Activated T-cell treated with anti-CD3 and anti-CD28 coated beads, Interleukin-2, amount 50 U/mL, for 4 hours (primary cell): ENCODE results near the gene TBR1. TPM values are rescaled to one million over a fixed set of nuclear protein-coding genes. Genes with fewer than 3 reads are reported as not detected.

ENCODE experiments used
- ATAC-seq, 2 donors: fragments of 200-7000 bp; cut with Tn5 transposase; one replicate each; pipeline ENCODE4 v1.10.0; 2021
- DNase-seq: peaks from one replicate; pipeline ENCODE4 v3.0.0-alpha.2; 2020
- H3K27me3 Mint-ChIP-seq: one replicate; pipeline ENCODE4 v1.8.0; 2021; ENCODE audit warnings: low read depth, mixed read lengths
- H3K36me3 Mint-ChIP-seq: one replicate; pipeline ENCODE4 v1.8.0; 2022; ENCODE audit warnings: mixed read lengths; ENCODE audit not compliant: insufficient read depth
- H3K4me1 Mint-ChIP-seq: one replicate; pipeline ENCODE4 v1.8.0; 2021; ENCODE audit warnings: low read depth, mixed read lengths
- H3K4me3 Mint-ChIP-seq: one replicate; pipeline ENCODE4 v1.8.0; 2021; ENCODE audit warnings: mild to moderate bottlenecking, moderate library complexity, mixed read lengths
- H3K9me3 Mint-ChIP-seq: one replicate; pipeline ENCODE4 v1.8.0; 2021; ENCODE audit warnings: mixed read lengths
- total RNA-seq, 3 donors: library from RNA; stranded (reverse); gene quantifications; one replicate each; pipeline ENCODE4 v1.2.1, GENCODE V29; 2021

TBR1 gene
- total RNA-seq, 3 donors from 2014 or later, result not detected

DNA sequence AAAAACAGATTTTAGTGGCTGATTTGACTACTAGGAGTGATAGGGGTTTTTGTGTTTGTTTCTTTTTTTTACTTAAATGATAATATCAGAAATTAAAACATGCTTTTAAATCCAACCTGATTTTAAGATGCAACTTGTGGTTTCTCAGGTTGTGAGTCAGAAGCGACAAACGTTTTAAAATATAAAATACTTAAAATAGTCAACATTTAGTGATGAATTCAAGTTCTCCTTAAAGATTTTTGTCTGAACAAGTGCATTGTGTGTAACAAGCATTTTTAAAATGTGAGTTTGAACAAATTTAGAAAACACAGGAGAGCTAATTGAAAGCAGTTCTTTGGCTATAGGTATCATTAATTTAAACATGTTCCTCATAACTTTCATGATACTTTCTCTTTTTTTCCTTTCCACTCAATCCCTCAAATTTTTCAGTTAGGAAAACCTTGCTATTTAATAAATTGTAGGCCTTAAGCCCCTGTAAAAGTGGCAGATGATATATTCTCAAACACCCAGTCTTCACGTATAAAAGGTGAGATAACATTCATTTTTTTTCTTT, 3.6 kb downstream of the TBR1 start:
- no peaks in the 10 kb centered on the region for H3K36me3 Mint-ChIP-seq
- peaks cover 51% of the 10 kb centered on the region for H3K4me1 Mint-ChIP-seq
- ATAC-seq, result no peak
- H3K27me3 Mint-ChIP-seq, result peaks cover 89% of the 10 kb centered on the region
- DNase-seq, result no peak
- H3K9me3 Mint-ChIP-seq, result no peaks in the 10 kb centered on the region
- no peak overlapping the region for H3K4me3 Mint-ChIP-seq

DNA sequence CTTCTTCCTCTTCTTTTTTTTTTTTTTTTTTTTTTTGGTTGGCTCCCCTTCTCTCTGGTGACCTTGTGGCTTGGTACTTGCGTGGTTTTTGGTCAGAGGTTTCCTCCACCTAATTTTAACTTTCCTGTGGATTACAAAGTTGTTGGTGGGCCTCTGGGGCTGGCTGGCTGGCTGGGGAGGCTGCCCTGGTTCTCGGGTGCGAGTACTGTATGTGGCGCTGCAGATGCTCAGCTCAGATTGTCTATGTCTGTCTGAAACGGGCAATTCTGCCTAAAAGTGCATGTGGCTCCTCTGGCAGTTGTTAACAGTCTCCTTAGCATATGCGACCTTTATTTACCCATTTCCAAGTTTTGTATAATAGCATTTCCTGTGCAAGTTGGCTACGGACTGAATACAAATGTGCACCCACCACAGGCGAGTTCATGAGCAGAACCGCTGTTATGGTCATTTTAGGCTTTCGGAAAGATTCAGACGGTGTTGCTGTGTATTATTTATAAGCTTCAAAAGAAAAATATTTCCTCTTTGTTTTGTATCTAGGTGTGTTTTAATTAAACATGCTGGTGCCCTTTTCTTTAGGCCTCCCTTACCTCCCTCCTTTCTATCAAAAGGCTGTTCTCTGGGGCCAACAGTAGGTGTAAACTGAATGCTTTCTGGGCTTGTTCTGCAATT, 4.4 kb downstream of the TBR1 start:
- peaks cover 45% of the 10 kb centered on the region for H3K4me1 Mint-ChIP-seq
- no peak for ATAC-seq
- no peaks in the 10 kb centered on the region for H3K9me3 Mint-ChIP-seq
- no peak overlapping the region for H3K4me3 Mint-ChIP-seq
- H3K36me3 Mint-ChIP-seq, result no peaks in the 10 kb centered on the region
- no peak for DNase-seq
- H3K27me3 Mint-ChIP-seq, result peaks cover 91% of the 10 kb centered on the region

DNA sequence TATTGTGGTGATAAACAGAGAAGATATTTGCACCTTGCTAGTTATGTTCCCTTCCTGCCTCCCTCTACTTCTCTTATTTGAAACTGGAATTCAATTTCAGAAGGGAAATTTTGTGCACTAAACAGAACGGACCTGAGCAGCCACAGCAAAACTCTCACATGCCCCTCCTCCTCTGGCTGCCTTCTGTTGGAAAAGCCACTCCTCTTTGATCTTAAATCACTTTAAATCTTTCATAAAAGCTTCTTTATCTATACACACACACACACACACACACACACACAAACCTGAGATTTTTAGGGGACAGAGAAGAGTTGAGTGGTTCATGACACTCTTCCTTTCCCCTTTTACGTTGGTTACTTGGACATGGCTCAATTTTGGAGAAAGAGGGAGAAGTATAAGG, 5.6 kb downstream of the TBR1 start:
- no peaks in the 10 kb centered on the region for H3K9me3 Mint-ChIP-seq
- H3K4me1 Mint-ChIP-seq, result peaks cover 33% of the 10 kb centered on the region
- ATAC-seq (no peak), DNase-seq (no peak)
- peaks cover 90% of the 10 kb centered on the region for H3K27me3 Mint-ChIP-seq
- H3K36me3 Mint-ChIP-seq, result no peaks in the 10 kb centered on the region
- no peak overlapping the region for H3K4me3 Mint-ChIP-seq

DNA sequence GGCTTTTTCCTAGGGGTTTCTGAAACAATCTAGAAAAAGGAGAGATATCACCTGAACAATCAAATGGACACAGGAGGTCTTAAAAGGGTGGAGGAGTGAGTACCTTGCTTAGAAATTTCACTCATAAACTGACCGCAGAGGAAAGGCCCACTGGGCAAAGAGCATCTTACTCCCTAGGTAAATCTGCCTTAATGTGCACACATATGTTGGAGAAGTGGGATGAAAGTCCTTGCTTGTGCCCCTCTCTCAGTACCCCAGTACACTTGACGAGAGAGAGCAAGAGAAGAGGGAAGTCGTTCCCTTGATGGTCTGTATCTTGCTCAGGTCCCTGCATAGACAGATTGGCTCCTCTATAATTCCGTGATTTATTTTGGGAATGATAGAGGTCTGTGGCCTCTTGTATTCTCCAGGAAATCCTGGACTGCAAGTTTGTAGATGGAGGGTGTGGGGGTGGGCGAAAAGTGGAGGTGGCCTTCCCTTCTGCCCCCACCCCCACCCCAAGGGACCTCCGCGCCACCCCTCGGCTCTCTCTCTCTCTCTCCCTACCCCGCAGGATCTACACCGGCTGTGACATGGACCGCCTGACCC, 6.8 kb downstream of the TBR1 start:
- peaks cover 2% of the 10 kb centered on the region for H3K36me3 Mint-ChIP-seq
- no peak for DNase-seq
- peaks cover 88% of the 10 kb centered on the region for H3K27me3 Mint-ChIP-seq
- ATAC-seq, result no peak
- H3K4me1 Mint-ChIP-seq, result peaks cover 29% of the 10 kb centered on the region
- peak overlapping the region; percentile 43 for H3K4me3 Mint-ChIP-seq
- no peaks in the 10 kb centered on the region for H3K9me3 Mint-ChIP-seq

DNA sequence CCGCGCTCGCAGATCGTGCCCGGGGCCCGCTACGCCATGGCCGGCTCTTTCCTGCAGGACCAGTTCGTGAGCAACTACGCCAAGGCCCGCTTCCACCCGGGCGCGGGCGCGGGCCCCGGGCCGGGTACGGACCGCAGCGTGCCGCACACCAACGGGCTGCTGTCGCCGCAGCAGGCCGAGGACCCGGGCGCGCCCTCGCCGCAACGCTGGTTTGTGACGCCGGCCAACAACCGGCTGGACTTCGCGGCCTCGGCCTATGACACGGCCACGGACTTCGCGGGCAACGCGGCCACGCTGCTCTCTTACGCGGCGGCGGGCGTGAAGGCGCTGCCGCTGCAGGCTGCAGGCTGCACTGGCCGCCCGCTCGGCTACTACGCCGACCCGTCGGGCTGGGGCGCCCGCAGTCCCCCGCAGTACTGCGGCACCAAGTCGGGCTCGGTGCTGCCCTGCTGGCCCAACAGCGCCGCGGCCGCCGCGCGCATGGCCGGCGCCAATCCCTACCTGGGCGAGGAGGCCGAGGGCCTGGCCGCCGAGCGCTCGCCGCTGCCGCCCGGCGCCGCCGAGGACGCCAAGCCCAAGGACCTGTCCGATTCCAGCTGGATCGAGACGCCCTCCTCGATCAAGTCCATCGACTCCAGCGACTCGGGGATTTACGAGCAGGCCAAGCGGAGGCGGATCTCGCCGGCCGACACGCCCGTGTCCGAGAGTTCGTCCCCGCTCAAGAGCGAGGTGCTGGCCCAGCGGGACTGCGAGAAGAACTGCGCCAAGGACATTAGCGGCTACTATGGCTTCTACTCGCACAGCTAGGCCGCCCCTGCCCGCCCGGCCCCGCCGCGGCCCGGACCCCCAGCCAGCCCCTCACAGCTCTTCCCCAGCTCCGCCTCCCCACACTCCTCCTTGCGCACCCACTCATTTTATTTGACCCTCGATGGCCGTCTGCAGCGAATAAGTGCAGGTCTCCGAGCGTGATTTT, 7.6 kb downstream of the TBR1 start:
- H3K36me3 Mint-ChIP-seq, result peaks cover 2% of the 10 kb centered on the region

DNA sequence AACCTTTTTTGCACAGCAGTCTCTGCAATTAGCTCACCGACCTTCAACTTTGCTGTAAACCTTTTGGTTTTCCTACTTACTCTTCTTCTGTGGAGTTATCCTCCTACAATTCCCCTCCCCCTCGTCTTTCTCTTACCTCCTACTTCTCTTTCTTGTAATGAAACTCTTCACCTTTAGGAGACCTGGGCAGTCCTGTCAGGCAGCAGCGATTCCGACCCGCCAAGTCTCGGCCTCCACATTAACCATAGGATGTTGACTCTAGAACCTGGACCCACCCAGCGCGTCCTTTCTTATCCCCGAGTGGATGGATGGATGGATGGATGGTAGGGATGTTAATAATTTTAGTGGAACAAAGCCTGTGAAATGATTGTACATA, 8.3 kb downstream of the TBR1 start:
- Mint-ChIP-seq H3K4me1 (peaks cover 18% of the 10 kb centered on the region), H3K27me3 (peaks cover 86% of the 10 kb centered on the region), H3K4me3 (peak overlapping the region; percentile 65), H3K9me3 (no peaks in the 10 kb centered on the region), H3K36me3 (peaks cover 2% of the 10 kb centered on the region)
- ATAC-seq (no peak), DNase-seq (no peak)

More for the DNA sequence above, 7.6 kb downstream of the TBR1 start:
- H3K9me3 Mint-ChIP-seq, result no peaks in the 10 kb centered on the region
- peak overlapping the region; percentile 65 for H3K4me3 Mint-ChIP-seq
- H3K4me1 Mint-ChIP-seq, result peaks cover 23% of the 10 kb centered on the region
- peaks cover 86% of the 10 kb centered on the region for H3K27me3 Mint-ChIP-seq
- ATAC-seq, result peak; percentile 44 to 47
- no peak for DNase-seq

DNA sequence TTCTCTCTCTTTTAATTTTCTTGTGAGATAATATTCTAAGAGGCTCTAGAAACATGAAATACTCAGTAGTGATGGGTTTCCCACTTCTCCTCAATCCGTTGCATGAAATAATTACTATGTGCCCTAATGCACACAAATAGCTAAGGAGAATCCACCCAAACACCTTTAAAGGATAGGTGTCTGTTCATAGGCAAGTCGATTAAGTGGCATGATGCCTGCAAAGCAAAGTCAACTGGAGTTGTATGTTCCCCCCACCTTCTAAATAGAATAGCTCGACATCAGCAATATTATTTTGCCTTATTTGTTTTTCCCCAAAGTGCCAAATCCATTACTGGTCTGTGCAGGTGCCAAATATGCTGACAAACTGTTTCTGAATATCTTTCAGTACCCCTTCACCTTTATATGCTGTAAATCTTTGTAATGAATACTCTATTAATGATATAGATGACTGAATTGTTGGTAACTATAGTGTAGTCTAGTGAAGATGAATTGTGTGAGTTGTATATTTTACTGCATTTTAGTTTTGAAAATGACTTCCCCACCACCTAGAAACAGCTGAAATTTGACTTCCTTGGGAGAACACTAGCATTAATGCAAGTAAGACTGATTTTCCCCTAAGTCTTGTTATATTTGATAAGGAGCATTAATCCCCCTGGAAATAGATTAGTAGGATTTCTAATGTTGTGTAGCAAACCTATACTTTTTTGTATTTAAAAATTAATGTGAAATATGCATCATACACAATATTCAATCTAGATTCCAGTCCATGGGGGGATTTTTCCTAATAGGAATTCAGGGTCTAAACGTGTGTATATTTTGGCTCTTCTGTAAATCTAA, 9.0 kb downstream of the TBR1 start:
- no peak overlapping the region for H3K4me3 Mint-ChIP-seq
- H3K36me3 Mint-ChIP-seq, result peaks cover 2% of the 10 kb centered on the region
- H3K27me3 Mint-ChIP-seq, result peaks cover 85% of the 10 kb centered on the region
- H3K4me1 Mint-ChIP-seq, result peaks cover 17% of the 10 kb centered on the region
- DNase-seq, result no peak
- no peaks in the 10 kb centered on the region for H3K9me3 Mint-ChIP-seq
- no peak for ATAC-seq

DNA sequence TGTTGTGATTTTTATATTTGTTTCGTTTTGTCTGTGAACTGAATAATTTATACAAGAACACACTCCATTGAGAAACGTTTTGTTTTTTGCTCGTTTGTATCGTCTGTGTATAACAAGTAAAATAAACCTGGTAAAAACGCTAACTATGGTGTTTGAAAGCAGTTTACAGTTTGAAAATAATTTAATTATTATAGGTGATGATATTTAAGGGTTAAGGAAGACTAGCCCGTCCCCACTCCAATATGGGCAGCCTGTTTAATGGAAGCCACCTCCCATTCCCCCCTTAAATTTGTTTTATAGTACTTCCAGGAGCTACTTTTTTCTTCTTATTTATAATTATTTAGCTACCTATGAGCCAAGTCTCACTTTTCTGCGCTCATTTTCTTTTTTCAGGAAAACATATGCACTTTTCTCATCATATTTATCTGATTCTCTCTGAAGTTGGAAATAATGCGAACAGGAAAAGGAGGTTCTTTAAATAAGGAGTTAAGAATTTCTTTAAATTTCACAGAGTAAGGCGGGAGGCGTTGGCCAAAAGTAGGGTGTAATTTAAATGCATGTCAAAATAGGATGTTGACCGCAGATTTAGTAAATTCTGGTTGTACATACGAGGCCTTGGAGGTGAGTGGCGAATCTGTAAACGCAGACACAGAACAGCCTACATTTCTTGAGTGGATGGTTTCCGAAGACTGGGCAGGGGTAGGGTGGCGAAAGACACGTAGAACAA, 9.8 kb downstream of the TBR1 start:
- Mint-ChIP-seq H3K9me3 (no peaks in the 10 kb centered on the region), H3K36me3 (peaks cover 2% of the 10 kb centered on the region), H3K4me1 (peaks cover 17% of the 10 kb centered on the region), H3K27me3 (peaks cover 80% of the 10 kb centered on the region), H3K4me3 (no peak overlapping the region)
- DNase-seq, result no peak
- ATAC-seq, result no peak

DNA sequence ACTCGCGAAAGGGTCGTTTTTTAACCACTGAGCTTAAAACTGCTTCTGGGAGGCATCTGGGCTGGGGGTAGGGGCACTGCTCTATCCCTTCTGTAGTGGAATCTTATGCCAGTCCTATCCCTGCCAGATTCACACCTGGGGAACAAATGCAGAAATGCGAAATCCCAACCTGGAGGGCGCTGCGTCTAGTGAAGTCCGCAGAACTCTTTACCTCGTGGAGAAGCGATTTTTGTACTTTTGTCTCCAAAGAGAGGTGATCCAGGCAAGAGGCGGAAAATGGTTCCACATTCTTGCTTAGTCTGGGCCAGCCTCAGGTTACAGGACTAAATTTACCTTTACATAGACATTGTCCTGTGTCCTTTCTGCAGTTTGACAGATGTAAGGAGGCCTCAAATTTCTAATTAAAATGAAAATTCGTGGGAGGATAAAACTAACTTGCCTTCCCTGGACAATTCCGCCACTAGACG, 10.4 kb downstream of the TBR1 start:
- H3K9me3 Mint-ChIP-seq, result no peaks in the 10 kb centered on the region
- DNase-seq (no peak), ATAC-seq (no peak)
- no peak overlapping the region for H3K4me3 Mint-ChIP-seq
- peaks cover 17% of the 10 kb centered on the region for H3K4me1 Mint-ChIP-seq
- H3K36me3 Mint-ChIP-seq, result peaks cover 2% of the 10 kb centered on the region
- H3K27me3 Mint-ChIP-seq, result peaks cover 77% of the 10 kb centered on the region

DNA sequence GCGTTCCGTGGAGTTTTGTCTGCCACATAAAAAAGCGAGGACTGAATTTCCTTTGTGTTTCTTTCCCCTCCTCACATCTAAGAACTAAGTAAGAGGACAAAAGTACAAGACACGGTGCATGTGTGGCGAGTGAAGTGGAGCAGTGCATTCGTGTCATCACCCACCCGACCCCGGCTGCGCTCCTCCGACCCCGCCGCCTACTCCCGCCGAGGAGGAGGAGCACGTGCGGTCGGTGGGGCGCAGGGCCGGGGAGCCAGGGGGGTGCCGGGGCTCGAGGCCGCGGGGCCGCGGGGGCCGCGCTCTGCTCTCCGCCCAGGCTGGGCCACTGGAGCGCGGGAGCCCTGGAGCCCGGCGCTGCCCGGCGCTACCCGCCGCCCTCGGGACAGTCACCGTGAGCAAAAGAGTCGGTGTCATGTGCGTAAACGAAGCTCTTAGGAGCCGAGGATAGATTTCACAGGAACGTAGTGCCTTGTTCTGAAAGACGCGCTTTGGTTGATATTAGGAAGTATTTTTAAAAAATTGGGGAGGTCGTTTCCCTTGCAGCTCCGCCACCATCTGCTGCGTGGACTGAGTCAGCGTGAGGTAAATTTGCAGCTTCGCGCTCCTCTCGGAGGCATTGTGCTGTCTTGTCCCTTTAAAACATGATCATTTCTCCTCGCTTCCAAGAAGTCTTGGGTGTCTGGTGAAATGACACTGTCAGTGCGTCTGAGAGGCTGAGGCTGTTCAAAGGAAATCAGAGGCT, 11.0 kb downstream of the TBR1 start:
- Mint-ChIP-seq H3K4me3 (peak overlapping the region; percentile 55), H3K27me3 (peaks cover 77% of the 10 kb centered on the region), H3K9me3 (no peaks in the 10 kb centered on the region), H3K4me1 (peaks cover 17% of the 10 kb centered on the region), H3K36me3 (peaks cover 2% of the 10 kb centered on the region)
- ATAC-seq (peak in 1 of 2 donors; percentile 35), DNase-seq (no peak)

DNA sequence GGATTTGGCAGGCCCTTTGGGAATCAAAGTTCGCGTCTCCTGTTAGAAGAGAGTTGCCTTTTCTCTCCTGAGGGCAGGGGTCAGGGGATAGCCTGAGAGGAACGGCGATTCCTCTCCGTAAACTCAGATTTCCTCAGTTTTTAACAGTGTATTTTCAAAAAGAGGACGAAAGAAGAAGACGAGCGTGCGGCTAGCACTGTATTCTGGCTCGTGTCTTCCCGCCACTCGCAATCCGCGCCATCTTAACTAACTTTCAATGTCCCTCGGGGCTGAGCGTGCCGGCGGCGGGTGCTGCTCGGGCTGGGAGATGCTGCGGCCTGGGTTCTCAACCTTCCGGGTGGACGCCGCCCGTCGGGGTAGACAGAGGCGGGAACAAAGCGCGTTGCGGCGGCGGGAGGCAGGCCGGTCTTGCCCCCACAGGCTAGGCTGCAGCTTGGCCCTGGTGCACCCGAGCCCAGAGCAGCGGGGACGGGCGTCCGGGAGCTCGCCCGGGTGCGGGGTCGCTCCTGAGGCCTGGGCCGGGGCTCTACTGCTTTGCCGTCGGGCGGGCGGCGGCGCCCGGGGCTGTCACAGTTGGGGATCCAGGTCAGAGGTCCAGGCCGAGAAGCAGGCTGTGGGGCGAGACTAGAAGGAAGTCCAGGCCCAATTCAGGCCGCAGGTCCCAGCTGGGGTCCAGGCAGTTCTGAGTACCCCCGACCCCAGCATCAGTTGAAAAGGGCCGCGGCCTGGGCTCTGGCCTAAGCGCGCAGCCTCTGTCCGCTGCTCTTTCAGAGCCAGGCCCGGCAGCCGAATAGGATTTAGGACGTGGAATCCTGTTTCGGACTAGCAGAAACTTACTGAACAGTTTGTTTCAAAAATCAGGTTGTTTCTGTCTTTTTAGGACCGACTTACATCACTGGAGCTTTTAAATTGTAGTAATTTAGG, 11.8 kb downstream of the TBR1 start:
- DNase-seq (no peak), ATAC-seq (no peak)
- peak overlapping the region; percentile 55 for H3K4me3 Mint-ChIP-seq
- no peaks in the 10 kb centered on the region for H3K9me3 Mint-ChIP-seq
- H3K27me3 Mint-ChIP-seq, result peaks cover 75% of the 10 kb centered on the region
- peaks cover 17% of the 10 kb centered on the region for H3K4me1 Mint-ChIP-seq
- H3K36me3 Mint-ChIP-seq, result peaks cover 2% of the 10 kb centered on the region

DNA sequence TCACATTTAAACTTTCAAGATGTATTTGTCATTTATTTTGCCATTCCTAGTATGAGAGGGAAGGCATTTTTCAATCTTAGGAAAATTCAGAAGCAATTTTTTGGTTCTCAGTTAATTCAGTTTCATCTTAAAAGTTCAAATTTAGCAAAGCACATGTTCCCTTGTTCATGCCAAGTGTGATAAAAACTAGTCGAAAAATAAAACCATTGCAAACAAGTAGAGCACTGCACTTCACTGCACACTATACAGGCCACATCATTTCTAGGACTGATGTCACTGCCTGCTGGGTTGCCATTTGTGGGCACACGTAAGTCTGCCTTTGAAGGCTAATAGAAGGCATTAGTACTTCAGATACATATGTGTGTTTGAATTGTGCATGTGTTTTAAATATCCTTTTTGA, 14.3 kb downstream of the TBR1 start:
- Mint-ChIP-seq H3K27me3 (peaks cover 69% of the 10 kb centered on the region), H3K36me3 (peaks cover 2% of the 10 kb centered on the region), H3K9me3 (no peaks in the 10 kb centered on the region), H3K4me3 (no peak overlapping the region), H3K4me1 (peaks cover 7% of the 10 kb centered on the region)
- no peak for ATAC-seq
- DNase-seq, result no peak
